Measurements from ENCODE around the gene WSCD1.

The WSCD1 gene

DNA sequence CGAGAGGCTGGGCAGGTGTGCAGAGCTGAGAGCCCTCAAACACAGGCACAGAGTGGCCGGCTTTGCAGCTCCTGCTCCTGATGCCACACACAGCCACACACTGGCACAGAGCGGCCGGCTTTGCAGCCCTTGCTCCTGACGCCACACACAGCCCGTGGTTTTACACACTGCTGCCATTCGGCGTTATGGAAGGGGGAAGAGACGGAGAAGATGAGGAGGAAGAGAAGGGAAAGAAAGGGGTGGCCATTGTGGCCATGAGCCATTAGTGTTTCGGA is 26.8 kb downstream of the WSCD1 start (continued):
- TF ChIP-seq ZNF510 (tag by site-specific recombination; IDR thresholded peaks at IDR 0.05; ENCODE audit: insufficient replicate concordance) (no peak), ZNF169 (tag by site-specific recombination; IDR thresholded peaks at IDR 0.05) (no peak)

DNA sequence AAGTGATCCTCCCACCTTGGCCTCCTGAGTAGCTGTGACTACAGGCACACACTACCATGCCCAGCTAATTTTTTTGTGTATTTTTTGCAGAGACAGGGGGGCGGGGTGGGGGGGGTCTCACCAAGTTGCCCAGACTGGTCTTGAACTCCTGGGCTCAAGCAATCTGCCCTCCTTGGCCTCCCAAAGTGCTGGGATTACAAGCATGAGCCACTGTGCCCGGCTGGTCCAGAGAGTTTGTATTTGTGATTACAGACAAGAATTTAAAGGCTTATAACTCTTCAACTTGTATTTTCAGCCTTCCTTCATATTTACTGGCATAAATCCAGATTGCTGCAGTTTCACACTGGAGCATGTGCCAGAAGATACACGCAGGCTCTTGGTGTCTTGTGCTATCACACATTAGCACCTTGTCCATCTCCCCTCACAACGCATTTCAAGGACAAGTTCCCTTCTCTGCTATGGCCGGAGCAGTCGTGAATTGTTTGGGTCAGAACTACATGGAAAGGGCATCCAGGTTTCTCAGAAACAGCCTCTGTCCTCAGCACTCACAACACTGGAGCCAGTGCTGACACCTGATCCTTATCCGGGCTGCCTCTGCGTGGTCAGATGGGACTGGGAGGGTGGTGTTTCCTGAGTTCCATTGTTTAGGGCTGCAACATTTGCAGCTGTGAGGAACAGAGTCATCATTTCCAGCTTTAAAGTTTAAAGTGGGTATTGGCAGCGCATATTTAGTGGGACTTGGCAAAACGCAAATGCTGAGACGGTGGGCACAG is 28.1 kb downstream of the WSCD1 start:
- 0 out of 2 replicates have a peak, but pooled peaks have one; percentile 24 for TF ChIP-seq ZBTB17 (tag by site-specific recombination; IDR thresholded peaks at IDR 0.05)
- TF ChIP-seq ZNF843 (tag by site-specific recombination; IDR thresholded peaks at IDR 0.05): no peak
- no peak for TF ChIP-seq ZNF776 (tag by site-specific recombination; IDR thresholded peaks at IDR 0.05; ENCODE audit: borderline replicate concordance)
- no peak for TF ChIP-seq ZEB2 (tag by site-specific recombination; IDR thresholded peaks at IDR 0.05)

DNA sequence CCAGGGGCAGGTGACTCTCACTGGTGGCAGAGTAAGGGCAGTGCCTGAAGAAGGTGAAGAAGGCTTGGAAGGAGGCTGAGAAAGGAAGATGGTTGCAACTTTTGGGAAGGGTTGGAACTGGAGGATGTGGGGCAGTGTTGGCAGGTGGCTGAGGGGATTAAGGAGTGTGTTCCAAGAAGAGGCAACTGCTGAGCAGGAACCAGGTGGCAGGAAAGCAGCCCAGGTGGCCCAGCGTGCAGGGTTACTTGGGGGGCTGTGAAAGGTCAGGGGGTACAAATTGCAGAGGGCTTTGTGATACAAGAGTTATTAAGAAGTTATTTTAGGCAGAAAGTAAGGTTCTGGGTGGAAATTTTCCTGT is 28.6 kb downstream of the WSCD1 start:
- Histone ChIP-seq H3K4me3 (ENCODE audit: low read depth, low read length) (no peak overlapping the region), H3K27ac (ENCODE audit: extremely low read depth, low read depth, low read length) (no peak overlapping the region), H3K9me3 (ENCODE audit: control insufficient read depth, insufficient read depth, low read depth, low read length) (no peaks in the 10 kb centered on the region), H3K36me3 (ENCODE audit: control insufficient read depth in 2 of 2, insufficient read depth in 1 of 2, low read length in 2 of 2) (peaks cover 3 to 16% of the 10 kb centered on the region in 2 experiments; a peak in 2 of 3 replicates), H3K4me1 (ENCODE audit: control insufficient read depth, insufficient read depth, low read length) (no peaks in the 10 kb centered on the region)
- POLR2A ChIA-PET: no interaction called here
- no peak for TF ChIP-seq ZNF776 (tag by site-specific recombination; IDR thresholded peaks at IDR 0.05; ENCODE audit: borderline replicate concordance)
- TF ChIP-seq ZNF501 (tag by site-specific recombination; IDR thresholded peaks at IDR 0.05): no peak
- TF ChIP-seq, protein P1, sequence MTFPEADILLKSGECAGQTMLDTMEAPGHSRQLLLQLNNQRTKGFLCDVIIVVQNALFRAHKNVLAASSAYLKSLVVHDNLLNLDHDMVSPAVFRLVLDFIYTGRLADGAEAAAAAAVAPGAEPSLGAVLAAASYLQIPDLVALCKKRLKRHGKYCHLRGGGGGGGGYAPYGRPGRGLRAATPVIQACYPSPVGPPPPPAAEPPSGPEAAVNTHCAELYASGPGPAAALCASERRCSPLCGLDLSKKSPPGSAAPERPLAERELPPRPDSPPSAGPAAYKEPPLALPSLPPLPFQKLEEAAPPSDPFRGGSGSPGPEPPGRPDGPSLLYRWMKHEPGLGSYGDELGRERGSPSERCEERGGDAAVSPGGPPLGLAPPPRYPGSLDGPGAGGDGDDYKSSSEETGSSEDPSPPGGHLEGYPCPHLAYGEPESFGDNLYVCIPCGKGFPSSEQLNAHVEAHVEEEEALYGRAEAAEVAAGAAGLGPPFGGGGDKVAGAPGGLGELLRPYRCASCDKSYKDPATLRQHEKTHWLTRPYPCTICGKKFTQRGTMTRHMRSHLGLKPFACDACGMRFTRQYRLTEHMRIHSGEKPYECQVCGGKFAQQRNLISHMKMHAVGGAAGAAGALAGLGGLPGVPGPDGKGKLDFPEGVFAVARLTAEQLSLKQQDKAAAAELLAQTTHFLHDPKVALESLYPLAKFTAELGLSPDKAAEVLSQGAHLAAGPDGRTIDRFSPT (tag by site-specific recombination; IDR thresholded peaks at IDR 0.05): no peak
- no peak for TF ChIP-seq ZNF510 (tag by site-specific recombination; IDR thresholded peaks at IDR 0.05; ENCODE audit: insufficient replicate concordance)
- TF ChIP-seq ZNF433 (tag by site-specific recombination; IDR thresholded peaks at IDR 0.05; ENCODE audit: low read depth): no peak
- TF ChIP-seq, protein P2, sequence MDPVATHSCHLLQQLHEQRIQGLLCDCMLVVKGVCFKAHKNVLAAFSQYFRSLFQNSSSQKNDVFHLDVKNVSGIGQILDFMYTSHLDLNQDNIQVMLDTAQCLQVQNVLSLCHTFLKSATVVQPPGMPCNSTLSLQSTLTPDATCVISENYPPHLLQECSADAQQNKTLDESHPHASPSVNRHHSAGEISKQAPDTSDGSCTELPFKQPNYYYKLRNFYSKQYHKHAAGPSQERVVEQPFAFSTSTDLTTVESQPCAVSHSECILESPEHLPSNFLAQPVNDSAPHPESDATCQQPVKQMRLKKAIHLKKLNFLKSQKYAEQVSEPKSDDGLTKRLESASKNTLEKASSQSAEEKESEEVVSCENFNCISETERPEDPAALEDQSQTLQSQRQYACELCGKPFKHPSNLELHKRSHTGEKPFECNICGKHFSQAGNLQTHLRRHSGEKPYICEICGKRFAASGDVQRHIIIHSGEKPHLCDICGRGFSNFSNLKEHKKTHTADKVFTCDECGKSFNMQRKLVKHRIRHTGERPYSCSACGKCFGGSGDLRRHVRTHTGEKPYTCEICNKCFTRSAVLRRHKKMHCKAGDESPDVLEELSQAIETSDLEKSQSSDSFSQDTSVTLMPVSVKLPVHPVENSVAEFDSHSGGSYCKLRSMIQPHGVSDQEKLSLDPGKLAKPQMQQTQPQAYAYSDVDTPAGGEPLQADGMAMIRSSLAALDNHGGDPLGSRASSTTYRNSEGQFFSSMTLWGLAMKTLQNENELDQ (tag by site-specific recombination; IDR thresholded peaks at IDR 0.05; ENCODE audit: low read depth): no peak
- TF ChIP-seq, protein P3, sequence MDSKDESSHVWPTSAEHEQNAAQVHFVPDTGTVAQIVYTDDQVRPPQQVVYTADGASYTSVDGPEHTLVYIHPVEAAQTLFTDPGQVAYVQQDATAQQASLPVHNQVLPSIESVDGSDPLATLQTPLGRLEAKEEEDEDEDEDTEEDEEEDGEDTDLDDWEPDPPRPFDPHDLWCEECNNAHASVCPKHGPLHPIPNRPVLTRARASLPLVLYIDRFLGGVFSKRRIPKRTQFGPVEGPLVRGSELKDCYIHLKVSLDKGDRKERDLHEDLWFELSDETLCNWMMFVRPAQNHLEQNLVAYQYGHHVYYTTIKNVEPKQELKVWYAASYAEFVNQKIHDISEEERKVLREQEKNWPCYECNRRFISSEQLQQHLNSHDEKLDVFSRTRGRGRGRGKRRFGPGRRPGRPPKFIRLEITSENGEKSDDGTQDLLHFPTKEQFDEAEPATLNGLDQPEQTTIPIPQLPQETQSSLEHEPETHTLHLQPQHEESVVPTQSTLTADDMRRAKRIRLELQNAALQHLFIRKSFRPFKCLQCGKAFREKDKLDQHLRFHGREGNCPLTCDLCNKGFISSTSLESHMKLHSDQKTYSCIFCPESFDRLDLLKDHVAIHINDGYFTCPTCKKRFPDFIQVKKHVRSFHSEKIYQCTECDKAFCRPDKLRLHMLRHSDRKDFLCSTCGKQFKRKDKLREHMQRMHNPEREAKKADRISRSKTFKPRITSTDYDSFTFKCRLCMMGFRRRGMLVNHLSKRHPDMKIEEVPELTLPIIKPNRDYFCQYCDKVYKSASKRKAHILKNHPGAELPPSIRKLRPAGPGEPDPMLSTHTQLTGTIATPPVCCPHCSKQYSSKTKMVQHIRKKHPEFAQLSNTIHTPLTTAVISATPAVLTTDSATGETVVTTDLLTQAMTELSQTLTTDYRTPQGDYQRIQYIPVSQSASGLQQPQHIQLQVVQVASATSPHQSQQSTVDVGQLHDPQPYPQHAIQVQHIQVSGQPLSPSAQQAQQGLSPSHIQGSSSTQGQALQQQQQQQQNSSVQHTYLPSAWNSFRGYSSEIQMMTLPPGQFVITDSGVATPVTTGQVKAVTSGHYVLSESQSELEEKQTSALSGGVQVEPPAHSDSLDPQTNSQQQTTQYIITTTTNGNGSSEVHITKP (tag by site-specific recombination; IDR thresholded peaks at IDR 0.05): no peak
- TF ChIP-seq ZNF155 (tag by site-specific recombination; IDR thresholded peaks at IDR 0.05): no peak
- no peak for TF ChIP-seq ZNF114 (tag by site-specific recombination; IDR thresholded peaks at IDR 0.05)
- TF ChIP-seq, protein P4, sequence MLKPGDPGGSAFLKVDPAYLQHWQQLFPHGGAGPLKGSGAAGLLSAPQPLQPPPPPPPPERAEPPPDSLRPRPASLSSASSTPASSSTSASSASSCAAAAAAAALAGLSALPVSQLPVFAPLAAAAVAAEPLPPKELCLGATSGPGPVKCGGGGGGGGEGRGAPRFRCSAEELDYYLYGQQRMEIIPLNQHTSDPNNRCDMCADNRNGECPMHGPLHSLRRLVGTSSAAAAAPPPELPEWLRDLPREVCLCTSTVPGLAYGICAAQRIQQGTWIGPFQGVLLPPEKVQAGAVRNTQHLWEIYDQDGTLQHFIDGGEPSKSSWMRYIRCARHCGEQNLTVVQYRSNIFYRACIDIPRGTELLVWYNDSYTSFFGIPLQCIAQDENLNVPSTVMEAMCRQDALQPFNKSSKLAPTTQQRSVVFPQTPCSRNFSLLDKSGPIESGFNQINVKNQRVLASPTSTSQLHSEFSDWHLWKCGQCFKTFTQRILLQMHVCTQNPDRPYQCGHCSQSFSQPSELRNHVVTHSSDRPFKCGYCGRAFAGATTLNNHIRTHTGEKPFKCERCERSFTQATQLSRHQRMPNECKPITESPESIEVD (tag by site-specific recombination; IDR thresholded peaks at IDR 0.05): no peak
- TF ChIP-seq ZFP3 (tag by site-specific recombination; IDR thresholded peaks at IDR 0.05; ENCODE audit: low read depth): no peak
- TF ChIP-seq, protein P5, sequence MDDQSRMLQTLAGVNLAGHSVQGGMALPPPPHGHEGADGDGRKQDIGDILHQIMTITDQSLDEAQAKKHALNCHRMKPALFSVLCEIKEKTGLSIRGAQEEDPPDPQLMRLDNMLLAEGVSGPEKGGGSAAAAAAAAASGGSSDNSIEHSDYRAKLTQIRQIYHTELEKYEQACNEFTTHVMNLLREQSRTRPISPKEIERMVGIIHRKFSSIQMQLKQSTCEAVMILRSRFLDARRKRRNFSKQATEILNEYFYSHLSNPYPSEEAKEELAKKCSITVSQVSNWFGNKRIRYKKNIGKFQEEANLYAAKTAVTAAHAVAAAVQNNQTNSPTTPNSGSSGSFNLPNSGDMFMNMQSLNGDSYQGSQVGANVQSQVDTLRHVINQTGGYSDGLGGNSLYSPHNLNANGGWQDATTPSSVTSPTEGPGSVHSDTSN (CRISPR knock-in tag; IDR thresholded peaks at IDR 0.05): no peak
- TF ChIP-seq ZSCAN23 (tag by site-specific recombination; IDR thresholded peaks at IDR 0.05): no peak
- no peak for TF ChIP-seq TRIM28 (IDR thresholded peaks at IDR 0.05; ENCODE audit: borderline replicate concordance, low read length)
- TF ChIP-seq ZFHX2 (tag by site-specific recombination; conservative IDR thresholded peaks at IDR 0.05): no peak
- TF ChIP-seq HOXC10 (CRISPR knock-in tag; IDR thresholded peaks at IDR 0.05): no peak
- CTCF ChIA-PET: interaction anchor here (0.7 kb wide), 1 partner anchor 282 kb away, joined by 3 read pairs; no protein-coding TSS in a partner anchor

More for the DNA sequence above, 28.1 kb downstream of the WSCD1 start:
- H3K4me1 ChIP-seq (ENCODE audit: control insufficient read depth, insufficient read depth, low read length): no peaks in the 10 kb centered on the region
- no peak overlapping the region for H3K27ac ChIP-seq (ENCODE audit: extremely low read depth, low read depth, low read length)
- H3K4me3 ChIP-seq (ENCODE audit: low read depth, low read length): no peak overlapping the region
- POLR2A ChIA-PET: interaction anchor here (0.6 kb wide), 1 partner anchor 1872 kb away, joined by 3 read pairs; no protein-coding TSS in a partner anchor
- H3K36me3 ChIP-seq (ENCODE audit: control insufficient read depth in 2 of 2, insufficient read depth in 1 of 2, low read length in 2 of 2): peaks cover 3 to 17% of the 10 kb centered on the region in 2 experiments; a peak in 2 of 3 replicates
- H3K9me3 ChIP-seq (ENCODE audit: control insufficient read depth, insufficient read depth, low read depth, low read length): no peaks in the 10 kb centered on the region
- CTCF ChIA-PET: interaction anchor here (0.7 kb wide), 1 partner anchor 281 kb away, joined by 3 read pairs; no protein-coding TSS in a partner anchor

Measured in HEK293 (cell line).